ENCODE results near the gene RBM44.
A peak's percentile ranks its signal among the peaks of the same experiment; 100 is the strongest.
"Not testable (repeated sequence)": the region's sequence is repeated elsewhere in the genome, so short reads cannot be mapped to it uniquely, and the experiment has no call there.

RBM44 gene

DNA sequence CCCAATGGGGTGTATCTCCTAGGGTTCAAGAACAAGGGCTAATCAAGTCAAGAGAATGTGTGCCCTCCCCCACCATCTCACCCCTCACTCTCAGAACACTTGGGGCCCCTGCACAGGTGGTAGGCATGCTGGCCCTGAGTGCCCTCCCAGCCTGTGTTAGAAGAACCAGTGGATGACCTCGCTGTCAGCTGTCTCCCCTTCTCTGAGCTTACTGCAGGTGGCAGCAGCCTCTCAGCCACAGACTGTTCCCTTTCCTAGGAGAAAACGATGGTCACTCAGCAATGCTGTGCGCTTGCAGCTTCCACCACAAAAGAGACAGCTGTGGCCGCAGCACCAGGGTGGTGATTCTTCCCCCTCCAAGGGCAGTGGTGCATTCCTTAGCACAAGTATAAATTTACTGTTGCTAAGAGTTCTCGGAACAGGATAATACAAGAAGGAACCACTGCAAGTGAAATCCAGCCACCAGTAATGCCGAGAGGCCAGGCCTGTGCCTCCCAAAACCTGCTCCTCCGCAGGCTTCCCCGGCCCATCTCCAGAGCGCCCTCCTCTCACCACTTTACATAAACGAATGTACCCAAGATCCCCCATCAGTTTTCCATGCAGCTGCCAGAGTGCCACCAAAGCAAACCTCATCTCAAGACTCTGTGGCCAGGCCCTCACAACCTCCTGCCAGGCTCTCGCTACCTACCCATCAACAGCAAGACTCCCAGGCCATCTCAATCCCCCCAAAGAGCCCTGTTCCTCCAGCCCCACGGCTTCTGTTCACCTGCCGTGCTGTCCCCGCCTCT lies 59.9 kb downstream of the RBM44 start:
- peak; percentile 70 for DNase-seq

- no peak for DNase-seq
These were observed 60.5 kb downstream of the RBM44 start for GRCh38 chr2:237859082-237859433.

DNA sequence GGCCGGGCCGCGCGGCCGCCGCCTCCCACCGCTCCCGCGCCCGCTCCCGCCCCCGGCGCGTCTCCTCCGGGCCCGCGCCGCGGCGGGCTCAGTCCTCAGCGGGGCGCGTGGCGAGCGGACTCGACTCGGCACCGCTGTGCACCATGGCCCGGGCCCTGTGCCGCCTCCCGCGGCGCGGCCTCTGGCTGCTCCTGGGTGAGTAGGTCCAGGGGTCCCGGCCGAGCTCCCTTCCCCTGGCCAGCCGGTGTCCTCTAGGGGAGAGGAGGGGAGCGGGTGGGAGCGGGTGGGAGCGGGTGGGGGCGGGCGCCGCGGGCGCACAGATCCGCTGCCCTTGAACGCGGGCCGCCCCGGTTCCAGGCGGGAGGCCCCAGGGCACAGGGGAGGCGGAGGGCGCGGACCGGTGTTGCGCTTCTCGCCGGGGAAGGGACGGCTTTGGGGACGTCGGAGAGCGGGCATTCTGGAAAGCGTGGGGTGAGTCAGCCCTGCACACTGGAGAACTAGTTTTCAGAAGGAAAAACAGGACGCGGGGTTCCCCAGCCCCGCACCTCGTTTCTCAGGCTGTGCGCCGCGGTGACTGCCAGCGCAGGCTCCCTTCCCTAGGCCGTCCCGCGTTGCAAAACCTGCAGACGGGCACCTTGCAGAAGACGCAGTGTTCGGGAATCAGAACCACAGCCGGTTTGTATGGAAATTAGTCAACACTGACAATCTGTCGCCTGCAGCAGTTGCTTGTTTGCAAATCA lies 61.1 kb downstream of the RBM44 start, which contains the start of gene RAMP1:
RAMP1 (plus strand) TSS at position 91 of the 740 bp plus-strand sequence; CDS start at position 144, 53 bp downstream.
- no peak for DNase-seq

- no peak for DNase-seq
These were observed 61.8 kb downstream of the RBM44 start for GRCh38 chr2:237860273-237860935.

- DNase-seq, result no peak
These were observed 63.4 kb downstream of the RBM44 start for GRCh38 chr2:237861875-237862527.

- DNase-seq, result no peak
These were observed 63.9 kb downstream of the RBM44 start for GRCh38 chr2:237862528-237862895.

DNA sequence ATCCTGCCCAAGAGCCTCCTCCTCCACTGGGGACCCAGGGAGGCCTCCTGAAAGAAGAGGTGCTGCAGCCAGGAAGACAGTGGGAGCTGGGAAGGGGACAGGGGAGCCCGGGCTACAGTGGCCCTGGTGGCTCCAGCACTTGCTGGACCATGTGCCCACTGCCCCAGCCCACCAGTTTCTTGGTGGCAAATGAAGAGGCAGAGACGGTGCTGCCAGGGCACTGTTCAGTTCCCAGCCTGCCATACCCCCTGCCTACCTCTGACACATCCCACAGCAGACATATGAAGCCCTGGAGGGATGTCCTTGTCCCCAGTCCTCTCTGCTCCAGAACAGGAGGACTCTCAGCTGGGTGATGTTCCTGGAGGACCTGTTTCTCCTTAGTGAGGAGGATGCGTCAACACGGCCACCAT lies 64.5 kb downstream of the RBM44 start:
- DNase-seq, result no peak

- DNase-seq, result no peak
These were observed 65.3 kb downstream of the RBM44 start for GRCh38 chr2:237863689-237864443.

- no peak for DNase-seq
These were observed 65.9 kb downstream of the RBM44 start for GRCh38 chr2:237864444-237864931.

DNA sequence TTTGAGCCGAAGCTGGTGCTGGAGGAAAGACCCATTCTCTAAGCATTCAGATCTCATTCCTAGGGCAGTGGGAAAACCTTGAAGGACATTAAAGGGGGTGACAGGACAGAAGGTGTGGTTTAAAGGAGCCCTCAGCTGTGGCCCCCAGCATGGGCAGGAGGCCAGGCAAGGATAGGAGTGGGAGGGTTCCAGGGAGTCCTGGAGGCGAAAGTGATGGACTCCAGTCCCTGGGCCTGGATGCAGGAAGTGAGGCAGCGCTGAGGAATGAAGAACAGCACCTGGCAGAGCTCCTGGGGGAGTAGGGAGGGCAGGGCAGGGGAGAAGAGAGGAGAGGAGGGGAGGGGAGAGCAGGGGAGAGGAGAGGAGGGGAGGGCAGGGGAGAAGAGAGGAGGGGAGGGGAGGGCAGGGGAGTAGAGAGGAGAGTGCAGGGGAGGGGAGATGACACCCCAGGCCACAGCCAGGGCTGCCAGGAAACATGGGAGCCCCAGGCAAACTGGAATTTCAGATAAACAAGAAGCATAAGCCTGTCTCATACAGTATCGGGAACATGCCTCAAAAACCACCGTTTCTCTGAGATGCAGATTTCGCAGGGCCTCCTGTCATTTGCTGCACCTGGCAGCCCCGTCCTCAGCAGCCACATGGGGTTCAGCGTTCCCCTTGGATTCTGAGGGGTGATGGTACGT lies 66.5 kb downstream of the RBM44 start:
- DNase-seq, result peak; percentile 23

DNA sequence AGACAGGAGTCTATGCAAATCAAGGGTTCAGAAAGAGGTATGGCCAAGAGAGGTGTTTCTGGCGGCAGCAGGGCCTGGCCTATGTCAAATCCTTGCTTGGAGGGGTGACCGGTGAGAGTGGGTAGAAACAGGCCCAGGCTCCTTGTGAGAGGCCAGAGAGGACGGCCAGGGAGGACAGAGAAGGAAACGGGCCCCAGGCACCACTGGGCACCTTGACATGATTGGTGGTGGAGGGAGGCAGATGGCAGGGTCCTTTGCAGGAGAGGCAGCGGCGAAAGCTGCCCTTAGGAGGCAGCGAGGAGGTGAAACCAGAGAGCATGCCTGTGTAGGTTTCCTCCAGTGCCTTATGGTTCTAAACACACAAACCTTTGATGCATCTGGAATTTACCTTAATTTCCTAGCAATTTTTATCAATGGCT lies 67.1 kb downstream of the RBM44 start:
- peak; percentile 22 for DNase-seq

GRCh38 chr2:237866101-237866621 lies 67.6 kb downstream of the RBM44 start:
- no peak for DNase-seq

GRCh38 chr2:237867465-237867864 lies 68.9 kb downstream of the RBM44 start:
- no peak for DNase-seq

GRCh38 chr2:237868074-237868473 lies 69.5 kb downstream of the RBM44 start:
- DNase-seq, result not testable (repeated sequence)

GRCh38 chr2:237868631-237869342 lies 70.2 kb downstream of the RBM44 start:
- no peak for DNase-seq

GRCh38 chr2:237869343-237870102 lies 70.9 kb downstream of the RBM44 start:
- DNase-seq, result no peak

DNA sequence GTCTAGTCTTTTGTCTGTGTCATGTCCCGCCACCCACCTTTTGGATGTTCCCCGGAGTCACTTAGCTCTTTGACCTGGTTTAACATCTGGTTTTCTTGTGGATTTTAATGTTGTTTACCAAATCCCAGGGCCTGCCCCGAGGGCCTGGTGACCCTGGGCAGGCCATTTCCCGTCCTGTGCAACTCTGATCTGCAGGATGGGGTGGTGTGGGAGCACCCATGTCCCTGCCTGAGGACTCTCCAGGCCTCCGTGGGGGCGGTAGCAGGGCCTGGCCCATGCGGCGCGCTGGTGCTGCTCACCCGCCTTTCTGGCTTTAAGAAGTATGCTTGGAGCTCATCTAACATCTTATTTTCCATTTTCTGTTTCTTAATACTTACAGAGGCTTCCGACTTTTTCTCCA lies 71.5 kb downstream of the RBM44 start:
- DNase-seq, result no peak

- DNase-seq, result no peak
These were observed 72.4 kb downstream of the RBM44 start for GRCh38 chr2:237870754-237871651.

Measured in SHP77 treated with DMSO at 0.1 percent for 48 hours (cell line).